Panc1 (cell line): Measurements from ENCODE around the gene SLAMF1. TPM values are rescaled to one million over a fixed set of nuclear protein-coding genes. Genes with fewer than 3 reads are reported as not detected.
"Not testable (repeated sequence)": the region's sequence is repeated elsewhere in the genome, so short reads cannot be mapped to it uniquely, and the experiment has no call there.

Experiments
- ATAC-seq: fragments of 200-7000 bp; cut with Tn5 transposase; 2 replicates; pipeline ENCODE4 v1.9.1; 2020; ENCODE audit warnings: mild to moderate bottlenecking, moderate library complexity
- BruUV-seq: library from RNA; stranded (reverse); fragments of 400-500 nt; replicated peaks from 2 replicates; lab custom pipeline; 2021; lab: Mats Ljungman, UMichigan
- CTCF ChIA-PET: fragments of 300-600 bp; sonication (Branson Sonifier 250); formaldehyde crosslinking; loops from one replicate; lab custom pipeline; 2022; ENCODE audit warnings: antibody characterized with exemption; lab: Charles Lee
- POLR2A ChIA-PET: fragments of 300-600 bp; sonication (Branson Sonifier 250); formaldehyde crosslinking; loops from one replicate; lab custom pipeline; 2022; ENCODE audit warnings: antibody characterized with exemption; lab: Charles Lee
- DNase-seq: peaks from one replicate; pipeline ENCODE4 v3.0.0-alpha.2; 2010; ENCODE audit warnings: low read depth, low spot score
- H3K27ac ChIP-seq: 2 replicates; pipeline ENCODE4 v1.5.1; 2011; ENCODE audit warnings: mild to moderate bottlenecking, low read length, inconsistent platforms
- H3K27me3 ChIP-seq: fragments of 200-500 bp; sonication (Bioruptor generic); 2 replicates; pipeline ENCODE4 v1.6.0; 2014; ENCODE audit warnings: low read length, inconsistent platforms; ENCODE audit not compliant: control insufficient read depth, insufficient read depth
- H3K36me3 ChIP-seq: fragments of 200-500 bp; sonication (Bioruptor generic); 2 replicates; pipeline ENCODE4 v1.5.1; 2014; ENCODE audit warnings: inconsistent platforms, mild to moderate bottlenecking, low read length, moderate library complexity; ENCODE audit not compliant: control insufficient read depth, insufficient read depth
- H3K4me1 ChIP-seq: 2 replicates; pipeline ENCODE4 v1.5.1; 2011; ENCODE audit warnings: inconsistent platforms, mild to moderate bottlenecking, low read length, moderate library complexity; ENCODE audit not compliant: control insufficient read depth, insufficient read depth
- H3K4me3 ChIP-seq, 2 experiments: 2 replicates each; pipeline ENCODE4 v1.5.1; 2011 to 2012; ENCODE audit warnings: low read depth in 2 of 2, low read length in 2 of 2, mild to moderate bottlenecking in 2 of 2, inconsistent platforms in 1 of 2, moderate library complexity in 1 of 2
- H3K9me3 ChIP-seq: fragments of 200-500 bp; sonication (Bioruptor generic); 2 replicates; pipeline ENCODE4 v1.5.1; 2014; ENCODE audit warnings: low read depth, mild to moderate bottlenecking, inconsistent platforms, low read length, moderate library complexity; ENCODE audit not compliant: control insufficient read depth, insufficient read depth
- POLR2AphosphoS5 ChIP-seq: IDR thresholded peaks from 2 replicates; pipeline ENCODE4 v1.6.1; 2012; ENCODE audit warnings: mild to moderate bottlenecking, low read depth, low read length, moderate library complexity
- SIN3A ChIP-seq: IDR thresholded peaks from 2 replicates; pipeline ENCODE4 v1.6.1; 2012; ENCODE audit warnings: low read depth, mild to moderate bottlenecking, low read length, moderate library complexity, borderline replicate concordance; ENCODE audit not compliant: insufficient read depth
- TCF7L2 ChIP-seq: IDR thresholded peaks from 2 replicates; pipeline ENCODE4 v1.6.1; 2011; ENCODE audit warnings: mild to moderate bottlenecking, low read depth, low read length, inconsistent platforms
- in situ Hi-C: cut with HindIII; loops from 2 replicates; pipeline ENCODE4 v1.10.0; 2016; ENCODE audit warnings: low sequenced_read_pairs, low pct_unique_long_range_greater_than_20kb
- intact Hi-C: fragments of 100-400 bp; cut with micrococcal nuclease; formaldehyde crosslinking; loops from one replicate; pipeline ENCODE4 v1.10.0; 2022; ENCODE audit not compliant: unreplicated experiment
- total RNA-seq: library from RNA; stranded (reverse); gene quantifications from one replicate; pipeline ENCODE4 v1.2.1, GENCODE V29; 2021; ENCODE audit not compliant: unreplicated experiment
- TF ChIP-seq, protein P1 (sequence below), 2 experiments: IDR thresholded peaks; 2 replicates each; pipeline ENCODE4 v1.6.1; 2011 to 2012; ENCODE audit warnings: low read depth in 2 of 2, control low read depth in 1 of 2, low read length in 1 of 2, mild to moderate bottlenecking in 1 of 2, moderate library complexity in 1 of 2; ENCODE audit not compliant: insufficient read depth in 1 of 2
- TF ChIP-seq, protein P2 (sequence below): fragments of 450-650 bp; IDR thresholded peaks from 2 replicates; pipeline ENCODE4 v1.5.1; 2017; ENCODE audit warnings: mild to moderate bottlenecking

The SLAMF1 gene
- total RNA-seq, 1 experiment from 2014 or later: not detected

DNA sequence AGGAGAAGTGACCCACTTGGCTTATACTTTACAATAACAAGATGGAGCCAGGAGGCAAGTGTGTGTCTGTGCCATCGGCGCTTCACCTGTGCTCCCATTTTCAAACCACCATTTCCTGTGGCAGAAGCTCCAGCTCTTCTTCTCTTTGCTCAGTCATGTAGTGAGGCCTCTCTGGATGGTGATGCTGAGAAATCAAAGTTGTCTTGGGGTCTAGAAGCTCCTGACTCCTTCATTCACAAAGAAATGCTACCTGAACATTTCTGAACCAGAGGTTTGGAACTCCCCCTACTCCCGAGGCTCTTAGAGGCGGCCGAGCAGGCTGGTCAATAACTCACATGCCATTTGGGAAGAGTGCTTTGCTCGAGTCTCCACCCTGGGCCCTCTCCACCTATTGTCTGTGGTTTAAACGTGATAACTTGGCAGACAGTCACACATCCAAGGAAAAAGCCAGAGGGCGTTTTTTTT, 18.0 kb downstream of the SLAMF1 start:
- BruUV-seq: no TSS peak
- ATAC-seq: no peak

DNA sequence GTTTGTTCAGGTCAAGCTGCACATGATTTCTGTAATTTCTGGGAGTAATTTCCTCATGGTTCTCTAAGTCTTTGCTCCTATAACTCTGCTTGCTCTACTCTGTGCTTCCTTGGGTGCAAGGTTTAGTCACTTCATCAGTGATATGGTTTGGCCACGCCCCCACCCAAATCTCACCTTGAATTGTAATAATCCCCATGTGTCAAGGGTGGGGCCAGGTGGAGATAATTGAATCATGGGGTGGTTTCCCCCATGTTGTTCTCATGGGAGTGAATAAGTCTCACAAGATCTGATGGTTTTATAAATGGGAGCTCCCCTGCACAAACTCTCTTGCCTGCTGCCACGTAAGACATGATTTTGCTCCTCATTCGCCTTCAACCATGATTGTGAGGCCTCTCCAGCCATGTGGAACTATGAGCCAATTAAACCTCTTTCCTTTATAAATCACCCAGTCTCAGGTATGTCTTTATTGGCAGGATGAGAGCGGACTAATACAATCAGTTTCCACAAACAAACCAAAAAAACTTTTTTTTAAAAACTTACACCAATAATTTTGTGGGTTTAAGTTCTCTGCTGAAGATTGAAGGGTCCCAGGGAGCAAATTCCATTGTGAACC, 19.1 kb downstream of the SLAMF1 start:
- in situ Hi-C loops, POLR2A ChIA-PET, H3K27me3 ChIP-seq, H3K4me3 ChIP-seq, H3K27ac ChIP-seq, intact Hi-C loops, H3K9me3 ChIP-seq, BruUV-seq, H3K36me3 ChIP-seq, ATAC-seq, CTCF ChIA-PET, H3K4me1 ChIP-seq, DNase-seq: not testable (repeated sequence)

More for the DNA sequence above, 18.0 kb downstream of the SLAMF1 start:
- Histone ChIP-seq H3K27me3 (no peaks in the 10 kb centered on the region), H3K27ac (no peak overlapping the region), H3K36me3 (no peaks in the 10 kb centered on the region), H3K4me3 (no peak overlapping the region), H3K9me3 (no peaks in the 10 kb centered on the region), H3K4me1 (no peaks in the 10 kb centered on the region)
- POLR2A ChIA-PET: no interaction called here
- in situ Hi-C loops: no loop called here
- CTCF ChIA-PET: no interaction called here
- TF ChIP-seq, protein P1, sequence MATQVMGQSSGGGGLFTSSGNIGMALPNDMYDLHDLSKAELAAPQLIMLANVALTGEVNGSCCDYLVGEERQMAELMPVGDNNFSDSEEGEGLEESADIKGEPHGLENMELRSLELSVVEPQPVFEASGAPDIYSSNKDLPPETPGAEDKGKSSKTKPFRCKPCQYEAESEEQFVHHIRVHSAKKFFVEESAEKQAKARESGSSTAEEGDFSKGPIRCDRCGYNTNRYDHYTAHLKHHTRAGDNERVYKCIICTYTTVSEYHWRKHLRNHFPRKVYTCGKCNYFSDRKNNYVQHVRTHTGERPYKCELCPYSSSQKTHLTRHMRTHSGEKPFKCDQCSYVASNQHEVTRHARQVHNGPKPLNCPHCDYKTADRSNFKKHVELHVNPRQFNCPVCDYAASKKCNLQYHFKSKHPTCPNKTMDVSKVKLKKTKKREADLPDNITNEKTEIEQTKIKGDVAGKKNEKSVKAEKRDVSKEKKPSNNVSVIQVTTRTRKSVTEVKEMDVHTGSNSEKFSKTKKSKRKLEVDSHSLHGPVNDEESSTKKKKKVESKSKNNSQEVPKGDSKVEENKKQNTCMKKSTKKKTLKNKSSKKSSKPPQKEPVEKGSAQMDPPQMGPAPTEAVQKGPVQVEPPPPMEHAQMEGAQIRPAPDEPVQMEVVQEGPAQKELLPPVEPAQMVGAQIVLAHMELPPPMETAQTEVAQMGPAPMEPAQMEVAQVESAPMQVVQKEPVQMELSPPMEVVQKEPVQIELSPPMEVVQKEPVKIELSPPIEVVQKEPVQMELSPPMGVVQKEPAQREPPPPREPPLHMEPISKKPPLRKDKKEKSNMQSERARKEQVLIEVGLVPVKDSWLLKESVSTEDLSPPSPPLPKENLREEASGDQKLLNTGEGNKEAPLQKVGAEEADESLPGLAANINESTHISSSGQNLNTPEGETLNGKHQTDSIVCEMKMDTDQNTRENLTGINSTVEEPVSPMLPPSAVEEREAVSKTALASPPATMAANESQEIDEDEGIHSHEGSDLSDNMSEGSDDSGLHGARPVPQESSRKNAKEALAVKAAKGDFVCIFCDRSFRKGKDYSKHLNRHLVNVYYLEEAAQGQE (IDR thresholded peaks at IDR 0.05; ENCODE audit: insufficient read depth in 1 of 2, low read depth in 2 of 2, low read length in 1 of 2): no peak
- TF ChIP-seq, protein P2, sequence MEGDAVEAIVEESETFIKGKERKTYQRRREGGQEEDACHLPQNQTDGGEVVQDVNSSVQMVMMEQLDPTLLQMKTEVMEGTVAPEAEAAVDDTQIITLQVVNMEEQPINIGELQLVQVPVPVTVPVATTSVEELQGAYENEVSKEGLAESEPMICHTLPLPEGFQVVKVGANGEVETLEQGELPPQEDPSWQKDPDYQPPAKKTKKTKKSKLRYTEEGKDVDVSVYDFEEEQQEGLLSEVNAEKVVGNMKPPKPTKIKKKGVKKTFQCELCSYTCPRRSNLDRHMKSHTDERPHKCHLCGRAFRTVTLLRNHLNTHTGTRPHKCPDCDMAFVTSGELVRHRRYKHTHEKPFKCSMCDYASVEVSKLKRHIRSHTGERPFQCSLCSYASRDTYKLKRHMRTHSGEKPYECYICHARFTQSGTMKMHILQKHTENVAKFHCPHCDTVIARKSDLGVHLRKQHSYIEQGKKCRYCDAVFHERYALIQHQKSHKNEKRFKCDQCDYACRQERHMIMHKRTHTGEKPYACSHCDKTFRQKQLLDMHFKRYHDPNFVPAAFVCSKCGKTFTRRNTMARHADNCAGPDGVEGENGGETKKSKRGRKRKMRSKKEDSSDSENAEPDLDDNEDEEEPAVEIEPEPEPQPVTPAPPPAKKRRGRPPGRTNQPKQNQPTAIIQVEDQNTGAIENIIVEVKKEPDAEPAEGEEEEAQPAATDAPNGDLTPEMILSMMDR: no peak
- no peak for TF ChIP-seq POLR2AphosphoS5
- no peak for TF ChIP-seq SIN3A
- TF ChIP-seq TCF7L2: no peak
- intact Hi-C loops: no loop called here
- no peak for DNase-seq

DNA sequence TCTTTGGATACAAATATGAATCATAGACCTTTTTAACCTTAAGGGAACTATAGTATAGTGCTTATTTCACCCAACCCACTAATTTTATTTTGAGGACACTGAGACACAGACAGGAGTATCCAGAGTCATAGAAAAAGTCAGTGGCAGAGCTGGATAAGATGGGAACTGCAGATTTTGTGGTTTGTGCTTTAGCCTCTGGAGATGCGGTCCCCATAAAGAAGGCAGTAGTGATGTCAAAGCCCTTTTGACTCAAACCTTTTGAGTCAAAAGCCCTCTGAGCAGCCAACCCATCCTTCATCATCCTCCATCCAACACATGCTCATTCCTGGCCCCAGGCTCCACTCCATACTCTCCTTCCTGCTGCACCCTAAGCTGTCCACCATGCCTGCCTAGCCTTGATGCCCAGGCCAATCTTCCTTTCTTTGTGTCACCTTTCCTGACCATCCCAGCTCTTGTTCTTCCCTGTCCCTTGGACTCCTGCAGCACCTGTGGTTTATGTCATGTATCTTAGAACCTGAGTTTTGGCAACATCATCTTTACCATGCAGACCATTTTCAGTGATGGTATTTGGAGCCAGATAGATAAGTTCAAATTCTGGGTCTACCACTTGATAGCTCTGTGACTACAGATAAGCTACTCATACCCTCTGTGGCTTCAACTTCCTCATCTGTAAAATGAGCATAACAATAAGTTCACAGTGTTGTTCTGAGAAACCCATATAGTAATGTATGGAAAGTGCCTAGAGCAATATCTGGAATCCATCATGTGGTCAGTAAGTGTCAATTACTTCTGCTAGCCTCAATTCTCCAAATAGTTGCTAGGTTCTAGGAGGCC, 20.1 kb downstream of the SLAMF1 start:
- ChIA-PET CTCF (no interaction called here), POLR2A (no interaction called here)
- Histone ChIP-seq H3K4me3 (no peak overlapping the region), H3K9me3 (no peaks in the 10 kb centered on the region), H3K27ac (no peak overlapping the region), H3K4me1 (no peaks in the 10 kb centered on the region), H3K36me3 (no peaks in the 10 kb centered on the region), H3K27me3 (no peaks in the 10 kb centered on the region)
- in situ Hi-C loops: no loop called here
- ATAC-seq (no peak), DNase-seq (no peak)
- intact Hi-C loops: no loop called here
- no TSS peak for BruUV-seq
- TF ChIP-seq SIN3A: no peak
- no peak for TF ChIP-seq POLR2AphosphoS5
- TF ChIP-seq, protein P1 (IDR thresholded peaks at IDR 0.05; ENCODE audit: insufficient read depth in 1 of 2, low read depth in 2 of 2, low read length in 1 of 2): no peak
